Naive thymus-derived CD8-positive, alpha-beta T cell (primary cell): Measurements from ENCODE around the gene CSF1. TPM values are rescaled to one million over a fixed set of nuclear protein-coding genes. Genes with fewer than 3 reads are reported as not detected.
"Not testable (repeated sequence)": the region's sequence is repeated elsewhere in the genome, so short reads cannot be mapped to it uniquely, and the experiment has no call there.

Experiments
- ATAC-seq, 2 donors: fragments of 150-1000 bp; cut with Tn5 transposase in 1 of 2; sonication (Bioruptor Pico), chemical (Tn5 transposase) in 1 of 2; 1 replicate in 1 of 2; 2 replicates in 1 of 2; pipeline ENCODE4 v1.10.0; 2021; ENCODE audit warnings: mild to moderate bottlenecking in 2 of 2, moderate library complexity in 2 of 2
- POLR2A ChIA-PET: fragments of 350-600 bp; sonication (Branson Sonifier 250); formaldehyde crosslinking; loops from one replicate; lab custom pipeline; 2021; ENCODE audit warnings: antibody characterized with exemption; lab: Charles Lee
- DNase-seq, 10 donors: peaks; one replicate each; pipeline versions ENCODE4 v3.0.0 to v3.0.0-alpha.2; 2020 to 2022
- H3K27ac Mint-ChIP-seq, 10 donors: one replicate each; pipeline ENCODE4 v1.8.0; 2020 to 2022; ENCODE audit warnings: mild to moderate bottlenecking in 10 of 10, mixed read lengths in 10 of 10, moderate library complexity in 4 of 10, inconsistent platforms in 1 of 10
- H3K27me3 Mint-ChIP-seq, 5 donors: one replicate each; pipeline ENCODE4 v1.8.0; 2021 to 2022; ENCODE audit warnings: mixed read lengths in 5 of 5
- H3K36me3 Mint-ChIP-seq, 3 donors: one replicate each; pipeline ENCODE4 v1.8.0; 2020 to 2022; ENCODE audit warnings: mixed read lengths in 3 of 3, mild to moderate bottlenecking in 2 of 3, inconsistent platforms in 1 of 3
- H3K4me1 Mint-ChIP-seq, 4 donors: one replicate each; pipeline ENCODE4 v1.8.0; 2021 to 2022; ENCODE audit warnings: mixed read lengths in 4 of 4
- H3K4me3 Mint-ChIP-seq, 10 donors: one replicate each; pipeline ENCODE4 v1.8.0; 2020 to 2022; ENCODE audit warnings: mild to moderate bottlenecking in 10 of 10, mixed read lengths in 10 of 10, moderate library complexity in 6 of 10, inconsistent platforms in 1 of 10
- H3K9me3 Mint-ChIP-seq, 9 donors: one replicate each; pipeline ENCODE4 v1.8.0; 2020 to 2022; ENCODE audit warnings: mixed read lengths in 9 of 9, mild to moderate bottlenecking in 3 of 9, inconsistent platforms in 1 of 9, moderate library complexity in 1 of 9
- polyA plus RNA-seq, 3 donors: library from polyadenylated mRNA; unstranded; fragments of 300-500 nt; fragmentation: Illumina TruSeq; gene quantifications; one replicate each; pipeline ENCODE4 v1.2.3, GENCODE V29; 2021
- total RNA-seq, 8 experiments: library from RNA in 2 of 8; stranded (reverse) in 2 of 8; gene quantifications; one replicate each; pipeline ENCODE4 v1.2.3 and lab custom pipeline; 2021 to 2026

CSF1 gene
- total and polyA plus RNA-seq, 5 experiments from 2014 or later, result 0.27 to 1.6 (median 0.68) TPM

GRCh38 chr1:109944541-109944940 lies 33.9 kb downstream of the CSF1 start:
- no peak for ATAC-seq
- POLR2A ChIA-PET, result no interaction called here

DNA sequence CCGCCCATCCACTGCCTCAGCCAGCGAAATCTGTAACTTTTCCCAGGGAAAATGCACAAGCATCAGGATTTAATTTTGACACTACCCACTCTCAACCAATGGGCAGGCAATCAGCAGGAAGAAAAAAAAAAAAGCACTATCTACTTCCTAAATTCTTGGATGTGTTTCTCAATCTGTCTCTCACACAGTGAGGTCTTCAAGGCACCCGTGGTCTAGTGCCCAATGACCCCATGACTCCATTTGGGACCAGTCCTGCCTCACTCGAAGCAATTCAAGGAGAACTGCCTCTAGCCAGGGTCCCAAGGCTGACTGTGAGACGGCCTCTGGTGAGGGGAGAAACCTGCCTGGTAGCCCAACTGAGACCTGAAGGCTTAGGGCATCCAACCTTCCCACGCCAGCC lies 35.9 kb downstream of the CSF1 start:
- H3K4me1 Mint-ChIP-seq, result peaks cover 3 to 9% (median 6%) of the 10 kb centered on the region in 4 donors
- no peaks in the 10 kb centered on the region for H3K9me3 Mint-ChIP-seq
- H3K27me3 Mint-ChIP-seq, result peaks cover 0 to 2% (median 0%) of the 10 kb centered on the region in 5 donors
- no peak for ATAC-seq
- no peak for DNase-seq
- POLR2A ChIA-PET, result no interaction called here
- H3K36me3 Mint-ChIP-seq, result no peaks in the 10 kb centered on the region
- no peak overlapping the region for H3K27ac Mint-ChIP-seq
- no peak overlapping the region for H3K4me3 Mint-ChIP-seq

More at GRCh38 chr1:109944541-109944940, 33.9 kb downstream of the CSF1 start:
- Mint-ChIP-seq H3K9me3 (peaks cover 0 to 2% (median under 1%) of the 10 kb centered on the region in 9 donors), H3K27me3 (peaks cover 0 to 2% (median 0%) of the 10 kb centered on the region in 5 donors), H3K4me1 (peaks cover 3 to 9% (median 6%) of the 10 kb centered on the region in 4 donors), H3K27ac (peak overlapping the region in 1 of 10 donors; percentile 36), H3K36me3 (peaks cover 0 to 1% (median 0%) of the 10 kb centered on the region in 3 donors), H3K4me3 (no peak overlapping the region)
- no peak for DNase-seq

DNA sequence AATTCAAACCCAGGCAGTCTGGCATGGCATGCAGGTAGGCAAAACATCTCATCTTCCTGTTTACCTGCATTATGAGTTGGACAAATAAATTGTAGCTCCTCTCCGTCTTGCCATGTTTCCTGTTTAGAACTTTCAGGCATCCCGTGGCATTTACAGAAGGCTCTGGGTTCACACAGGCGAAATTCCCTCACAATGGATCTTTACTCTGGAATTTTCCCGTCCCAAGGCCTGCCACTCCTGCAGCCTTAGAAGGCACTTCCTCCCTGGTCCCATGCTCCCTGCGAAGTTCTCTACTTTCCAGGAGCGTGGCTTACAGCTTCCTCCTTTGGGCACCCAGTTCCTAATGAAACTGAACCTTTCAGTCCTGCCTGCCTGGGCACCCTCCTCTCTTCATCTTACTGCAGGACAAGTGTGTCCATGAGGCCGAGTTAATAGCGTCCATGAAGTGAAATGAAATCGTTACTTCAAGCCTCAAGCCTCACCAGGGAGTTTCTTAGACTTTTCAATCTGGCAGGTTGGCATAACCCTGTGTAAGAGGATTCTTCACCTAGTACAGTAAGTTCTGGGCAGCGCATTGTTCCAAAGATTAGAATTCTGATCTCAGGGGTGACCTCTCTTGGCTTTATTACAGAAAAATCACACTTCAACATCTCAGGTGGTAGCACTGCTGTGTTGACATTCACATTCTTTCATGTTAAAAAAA lies 37.1 kb downstream of the CSF1 start:
- no peaks in the 10 kb centered on the region for H3K9me3 Mint-ChIP-seq
- DNase-seq (no peak), ATAC-seq (no peak)
- no peak overlapping the region for H3K4me3 Mint-ChIP-seq
- POLR2A ChIA-PET, result no interaction called here
- peaks cover 3 to 9% (median 6%) of the 10 kb centered on the region in 4 donors for H3K4me1 Mint-ChIP-seq
- H3K27me3 Mint-ChIP-seq, result peaks cover 0 to 2% (median 0%) of the 10 kb centered on the region in 5 donors
- peak overlapping the region in 1 of 10 donors; percentile 23 for H3K27ac Mint-ChIP-seq
- no peaks in the 10 kb centered on the region for H3K36me3 Mint-ChIP-seq

- POLR2A ChIA-PET, result no interaction called here
- H3K27me3 Mint-ChIP-seq, result peaks cover 0 to 2% (median 0%) of the 10 kb centered on the region in 5 donors
- no peak overlapping the region for H3K4me3 Mint-ChIP-seq
- DNase-seq (no peak), ATAC-seq (no peak)
- H3K9me3 Mint-ChIP-seq, result no peaks in the 10 kb centered on the region
- H3K4me1 Mint-ChIP-seq, result peaks cover 3 to 9% (median 6%) of the 10 kb centered on the region in 4 donors
- H3K27ac Mint-ChIP-seq, result no peak overlapping the region
- H3K36me3 Mint-ChIP-seq, result no peaks in the 10 kb centered on the region
Observed at GRCh38 chr1:109948285-109948630, 37.6 kb downstream of the CSF1 start.

GRCh38 chr1:109950038-109950437 lies 39.4 kb downstream of the CSF1 start:
- DNase-seq, result no peak
- no peak overlapping the region for H3K4me3 Mint-ChIP-seq
- peaks cover 0 to under 1% (median 0%) of the 10 kb centered on the region in 4 donors for H3K4me1 Mint-ChIP-seq
- H3K9me3 Mint-ChIP-seq, result no peaks in the 10 kb centered on the region
- no peak for ATAC-seq
- H3K27me3 Mint-ChIP-seq, result no peaks in the 10 kb centered on the region
- no peaks in the 10 kb centered on the region for H3K36me3 Mint-ChIP-seq
- POLR2A ChIA-PET, result no interaction called here
- no peak overlapping the region for H3K27ac Mint-ChIP-seq

GRCh38 chr1:109950509-109950908 lies 39.9 kb downstream of the CSF1 start:
- no peak for DNase-seq
- POLR2A ChIA-PET, result interaction anchor here (0.7 kb wide), 1 partner anchor 38 kb away, joined by 3 read pairs; no protein-coding TSS in a partner anchor
- ATAC-seq, result no peak
- H3K4me1 Mint-ChIP-seq, result no peaks in the 10 kb centered on the region
- no peaks in the 10 kb centered on the region for H3K9me3 Mint-ChIP-seq
- no peak overlapping the region for H3K4me3 Mint-ChIP-seq
- no peaks in the 10 kb centered on the region for H3K36me3 Mint-ChIP-seq
- H3K27ac Mint-ChIP-seq, result no peak overlapping the region
- peaks cover 0 to 2% (median 0%) of the 10 kb centered on the region in 5 donors for H3K27me3 Mint-ChIP-seq

DNA sequence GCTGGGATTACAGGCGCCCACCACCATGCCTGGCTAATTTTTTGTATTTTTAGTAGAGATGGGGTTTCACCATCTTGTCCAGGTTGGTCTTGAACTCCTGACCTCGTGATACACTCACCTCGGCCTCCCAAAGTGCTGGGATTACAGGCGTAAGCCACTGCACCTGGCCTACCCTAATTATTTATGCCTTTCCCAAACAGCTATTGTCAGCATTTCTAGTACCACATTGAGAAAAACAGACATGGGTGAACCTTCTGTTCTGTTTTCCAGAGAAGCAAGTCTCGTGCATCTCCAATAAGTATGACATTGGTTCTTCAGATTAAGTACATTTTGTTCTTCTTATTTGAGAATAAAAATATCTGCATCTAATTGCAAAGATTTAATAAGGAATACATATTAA lies 40.9 kb downstream of the CSF1 start:
- ATAC-seq, H3K4me3 Mint-ChIP-seq, H3K4me1 Mint-ChIP-seq, POLR2A ChIA-PET, H3K9me3 Mint-ChIP-seq, H3K27me3 Mint-ChIP-seq, H3K36me3 Mint-ChIP-seq, H3K27ac Mint-ChIP-seq, DNase-seq: not testable (repeated sequence)

GRCh38 chr1:109954041-109954512 lies 43.4 kb downstream of the CSF1 start:
- H3K36me3 Mint-ChIP-seq, result no peaks in the 10 kb centered on the region
- no peak overlapping the region for H3K27ac Mint-ChIP-seq
- no peaks in the 10 kb centered on the region for H3K9me3 Mint-ChIP-seq
- no peak for ATAC-seq
- POLR2A ChIA-PET, result no interaction called here
- peaks cover 0 to 14% (median 5%) of the 10 kb centered on the region in 5 donors for H3K27me3 Mint-ChIP-seq
- H3K4me1 Mint-ChIP-seq, result no peaks in the 10 kb centered on the region
- DNase-seq, result no peak
- no peak overlapping the region for H3K4me3 Mint-ChIP-seq

GRCh38 chr1:109959632-109959973 lies 49.0 kb downstream of the CSF1 start:
- Mint-ChIP-seq H3K4me3 (no peak overlapping the region), H3K9me3 (no peaks in the 10 kb centered on the region), H3K27me3 (peaks cover 7 to 23% (median 11%) of the 10 kb centered on the region in 5 donors), H3K27ac (no peak overlapping the region), H3K4me1 (no peaks in the 10 kb centered on the region), H3K36me3 (no peaks in the 10 kb centered on the region)
- POLR2A ChIA-PET, result interaction anchor here (0.5 kb wide), 1 partner anchor 934 kb away, joined by 3 read pairs; no protein-coding TSS in a partner anchor
- DNase-seq, result no peak
- no peak for ATAC-seq

GRCh38 chr1:109959974-109960744 lies 49.5 kb downstream of the CSF1 start:
- ATAC-seq (no peak), DNase-seq (no peak)
- Mint-ChIP-seq H3K9me3 (peaks cover 0 to 6% (median 0%) of the 10 kb centered on the region in 9 donors), H3K27me3 (peaks cover 7 to 23% (median 11%) of the 10 kb centered on the region in 5 donors), H3K4me3 (no peak overlapping the region), H3K4me1 (no peaks in the 10 kb centered on the region), H3K27ac (peak overlapping the region in 1 of 10 donors; percentile 26), H3K36me3 (peaks cover 0 to 3% (median 0%) of the 10 kb centered on the region in 3 donors)
- POLR2A ChIA-PET, result interaction anchor here (0.5 kb wide), 1 partner anchor 935 kb away, joined by 3 read pairs; no protein-coding TSS in a partner anchor

DNA sequence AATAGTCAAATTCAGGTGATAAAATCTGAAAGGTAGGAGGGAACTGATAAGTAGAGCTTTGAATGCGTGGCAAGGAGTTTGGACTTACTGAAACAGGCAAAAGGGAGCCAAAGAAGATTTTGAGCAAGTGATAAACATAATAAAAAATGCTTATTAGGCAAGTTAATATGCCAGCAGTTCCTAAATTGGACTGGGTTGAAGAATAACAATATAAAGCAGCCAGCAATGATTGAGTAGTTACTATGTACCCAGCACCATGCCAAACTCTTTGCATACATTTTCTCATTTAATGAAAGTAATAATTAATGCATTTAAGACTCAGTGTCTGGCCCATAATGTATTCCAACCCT lies 50.1 kb downstream of the CSF1 start:
- Mint-ChIP-seq H3K27me3 (peaks cover 7 to 21% (median 11%) of the 10 kb centered on the region in 5 donors), H3K4me3 (no peak overlapping the region), H3K9me3 (peaks cover 0 to 7% (median 0%) of the 10 kb centered on the region in 9 donors), H3K4me1 (no peaks in the 10 kb centered on the region), H3K27ac (peak overlapping the region in 1 of 10 donors; percentile 26), H3K36me3 (peaks cover 0 to 6% (median 0%) of the 10 kb centered on the region in 3 donors)
- POLR2A ChIA-PET, result no interaction called here
- DNase-seq (no peak), ATAC-seq (no peak)

GRCh38 chr1:109963864-109964263 lies 53.2 kb downstream of the CSF1 start:
- no peaks in the 10 kb centered on the region for H3K4me1 Mint-ChIP-seq
- peaks cover 0 to 6% (median 0%) of the 10 kb centered on the region in 3 donors for H3K36me3 Mint-ChIP-seq
- peaks cover 0 to 7% (median 0%) of the 10 kb centered on the region in 9 donors for H3K9me3 Mint-ChIP-seq
- no peak overlapping the region for H3K4me3 Mint-ChIP-seq
- POLR2A ChIA-PET, result no interaction called here
- ATAC-seq (no peak), DNase-seq (no peak)
- H3K27ac Mint-ChIP-seq, result no peak overlapping the region
- peaks cover 0 to 11% (median 2%) of the 10 kb centered on the region in 5 donors for H3K27me3 Mint-ChIP-seq
